SK-N-SH (cell line): ENCODE data around the gene BMP2K.

Experiments
- CTCF ChIP-seq: fragments of 200-600 bp; sonication (generic); IDR thresholded peaks from 2 replicates; pipeline ENCODE4 v1.6.1; 2017; ENCODE audit warnings: antibody characterized with exemption, mild to moderate bottlenecking, moderate library complexity
- EZH2phosphoT487 ChIP-seq: fragments of 200-600 bp; sonication (generic); IDR thresholded peaks from 2 replicates; pipeline ENCODE4 v1.6.1; 2017; ENCODE audit warnings: low read depth, mixed run types, mild to moderate bottlenecking, antibody characterized with exemption, moderate library complexity, borderline replicate concordance
- JUND ChIP-seq: IDR thresholded peaks from 2 replicates; pipeline ENCODE4 v1.4.0; 2012
- MAX ChIP-seq: IDR thresholded peaks from 2 replicates; pipeline ENCODE4 v1.4.0; 2012; ENCODE audit warnings: low read depth
- POLR2AphosphoS5 ChIP-seq: IDR thresholded peaks from 2 replicates; pipeline ENCODE4 v1.6.1; 2012; ENCODE audit warnings: low read depth, low read length
- SIN3A ChIP-seq: IDR thresholded peaks from 2 replicates; pipeline ENCODE4 v1.6.1; 2012; ENCODE audit warnings: low read depth, mild to moderate bottlenecking, low read length, moderate library complexity, borderline replicate concordance
- TAF1 ChIP-seq: IDR thresholded peaks from 2 replicates; pipeline ENCODE4 v1.6.1; 2012; ENCODE audit warnings: low read depth, mild to moderate bottlenecking, low read length, moderate library complexity, borderline replicate concordance
- TCF12 ChIP-seq: IDR thresholded peaks from 2 replicates; pipeline ENCODE4 v1.4.0; 2012
- TEAD4 ChIP-seq: IDR thresholded peaks from 2 replicates; pipeline ENCODE4 v1.4.0; 2012; ENCODE audit warnings: mild to moderate bottlenecking, borderline replicate concordance; ENCODE audit not compliant: insufficient read depth

- TF ChIP-seq TEAD4 (no peak), CTCF (no peak), TAF1 (no peak), SIN3A (no peak), TCF12 (no peak), POLR2AphosphoS5 (no peak), MAX (no peak), JUND (no peak), EZH2phosphoT487 (no peak)
These were observed 28.7 kb upstream of the BMP2K start for GRCh38 chr4:78747475-78747922.
